Activated naive CD8-positive, alpha-beta T cell treated with anti-CD3 and anti-CD28 coated beads, Interleukin-2, amount 50 U/mL, for 24 hours (primary cell): ENCODE data around the gene STC2.

ENCODE experiments used
- ATAC-seq: fragments of 150-1000 bp; cut with Tn5 transposase; one replicate; pipeline ENCODE4 v1.10.0; 2021
- DNase-seq: peaks from one replicate; pipeline ENCODE4 v3.0.0; 2021
- H3K27ac Mint-ChIP-seq: one replicate; pipeline ENCODE4 v1.8.0; 2021; ENCODE audit warnings: mild to moderate bottlenecking, mixed read lengths
- H3K27me3 Mint-ChIP-seq: one replicate; pipeline ENCODE4 v1.8.0; 2021; ENCODE audit warnings: mixed read lengths
- H3K36me3 Mint-ChIP-seq: one replicate; pipeline ENCODE4 v1.8.0; 2021; ENCODE audit warnings: low read depth, mixed read lengths
- H3K4me1 Mint-ChIP-seq: one replicate; pipeline ENCODE4 v1.8.0; 2021; ENCODE audit warnings: mixed read lengths
- H3K4me3 Mint-ChIP-seq: one replicate; pipeline ENCODE4 v1.8.0; 2021; ENCODE audit warnings: mild to moderate bottlenecking, moderate library complexity, mixed read lengths
- H3K9me3 Mint-ChIP-seq: one replicate; pipeline ENCODE4 v1.8.0; 2021; ENCODE audit warnings: mixed read lengths

STC2 gene

DNA sequence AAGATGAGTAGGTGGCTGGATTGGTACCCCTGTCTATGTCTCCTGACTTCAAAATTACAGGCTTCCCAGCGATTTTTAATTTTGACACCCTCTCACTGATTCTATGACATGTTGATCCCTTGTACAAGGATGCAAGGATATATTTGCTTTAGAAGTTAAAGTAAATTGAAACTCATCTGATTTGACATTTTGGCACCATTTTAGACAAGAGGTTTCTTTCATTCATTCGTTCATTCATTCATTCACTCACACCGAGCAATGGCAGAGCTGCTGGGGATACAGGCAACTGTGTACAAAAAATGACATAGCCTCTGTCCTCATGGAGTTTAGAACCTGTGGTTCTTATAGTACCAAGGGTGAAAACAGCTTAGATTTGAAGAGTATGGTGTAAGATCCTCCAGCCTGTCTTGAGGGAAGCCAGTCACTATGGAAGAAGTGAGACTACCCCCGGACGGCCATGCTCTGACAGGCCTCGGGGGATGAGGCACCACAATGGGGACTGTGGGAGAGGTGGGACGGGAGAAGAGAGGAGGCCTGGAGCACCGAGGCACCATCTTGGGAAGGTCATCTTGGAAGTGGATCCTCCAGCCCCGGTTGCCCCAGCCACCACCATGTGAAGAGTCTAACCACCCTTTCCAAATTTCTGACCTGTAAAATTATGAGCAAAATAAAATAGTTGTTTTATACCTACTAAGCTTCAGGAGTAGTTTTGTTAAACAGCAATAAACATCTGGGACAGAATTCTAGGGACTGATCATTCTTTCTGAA lies 16.2 kb downstream of the STC2 start:
- ATAC-seq (no peak), DNase-seq (no peak)
- peaks cover 6% of the 10 kb centered on the region for H3K36me3 Mint-ChIP-seq
- H3K9me3 Mint-ChIP-seq, result peaks cover 12% of the 10 kb centered on the region
- H3K27me3 Mint-ChIP-seq, result peaks cover 43% of the 10 kb centered on the region
- H3K27ac Mint-ChIP-seq, result no peak overlapping the region
- H3K4me1 Mint-ChIP-seq, result no peaks in the 10 kb centered on the region
- H3K4me3 Mint-ChIP-seq, result no peak overlapping the region

DNA sequence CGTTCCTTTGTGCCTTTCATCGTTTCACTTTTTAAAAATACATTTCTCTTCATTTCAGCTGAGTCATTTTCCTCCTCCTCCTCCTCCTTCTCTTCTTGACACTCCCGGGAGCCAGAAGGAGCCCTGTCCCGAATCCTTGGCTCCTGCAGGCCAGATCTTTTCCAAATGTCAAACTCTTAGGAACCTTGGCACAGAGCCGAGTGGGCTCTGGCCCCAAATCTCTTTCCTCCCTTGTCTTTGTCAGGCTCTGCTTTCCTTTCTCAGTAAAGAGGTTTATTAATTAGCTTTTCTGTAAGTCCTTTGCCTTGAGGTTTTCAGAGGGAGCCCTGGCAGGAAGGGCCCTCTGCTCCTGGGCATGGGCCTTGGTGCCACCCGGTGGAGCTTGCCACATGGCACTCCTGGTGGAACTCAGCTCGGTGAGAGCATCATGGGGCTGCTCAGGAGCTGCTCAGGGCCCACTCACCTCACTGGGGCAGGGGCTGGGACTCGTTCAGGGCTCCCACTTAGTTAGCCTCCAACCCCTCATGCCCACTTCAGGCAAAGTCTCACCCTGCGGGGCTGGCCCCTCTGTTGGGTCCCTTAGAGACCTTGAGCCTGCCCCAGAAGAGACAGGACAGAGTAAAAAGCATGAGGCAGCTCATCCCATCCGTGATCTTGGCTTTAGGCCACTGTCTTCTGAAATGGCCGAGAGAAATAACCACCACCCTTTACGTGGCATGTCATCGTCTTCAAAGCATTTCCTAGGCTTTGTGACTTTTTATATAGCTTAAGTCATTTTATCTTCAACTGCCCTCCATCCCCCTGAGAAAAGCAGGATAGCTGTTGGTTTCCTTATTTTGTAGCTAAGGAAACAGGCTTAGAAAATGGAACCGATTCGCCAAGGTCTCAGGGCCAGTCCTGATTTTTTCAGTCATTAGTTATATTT lies 17.1 kb downstream of the STC2 start:
- peaks cover 12% of the 10 kb centered on the region for H3K9me3 Mint-ChIP-seq
- ATAC-seq, result no peak
- H3K4me3 Mint-ChIP-seq, result no peak overlapping the region
- H3K36me3 Mint-ChIP-seq, result peaks cover under 1% of the 10 kb centered on the region
- no peak for DNase-seq
- no peak overlapping the region for H3K27ac Mint-ChIP-seq
- H3K4me1 Mint-ChIP-seq, result no peaks in the 10 kb centered on the region
- H3K27me3 Mint-ChIP-seq, result peaks cover 39% of the 10 kb centered on the region

DNA sequence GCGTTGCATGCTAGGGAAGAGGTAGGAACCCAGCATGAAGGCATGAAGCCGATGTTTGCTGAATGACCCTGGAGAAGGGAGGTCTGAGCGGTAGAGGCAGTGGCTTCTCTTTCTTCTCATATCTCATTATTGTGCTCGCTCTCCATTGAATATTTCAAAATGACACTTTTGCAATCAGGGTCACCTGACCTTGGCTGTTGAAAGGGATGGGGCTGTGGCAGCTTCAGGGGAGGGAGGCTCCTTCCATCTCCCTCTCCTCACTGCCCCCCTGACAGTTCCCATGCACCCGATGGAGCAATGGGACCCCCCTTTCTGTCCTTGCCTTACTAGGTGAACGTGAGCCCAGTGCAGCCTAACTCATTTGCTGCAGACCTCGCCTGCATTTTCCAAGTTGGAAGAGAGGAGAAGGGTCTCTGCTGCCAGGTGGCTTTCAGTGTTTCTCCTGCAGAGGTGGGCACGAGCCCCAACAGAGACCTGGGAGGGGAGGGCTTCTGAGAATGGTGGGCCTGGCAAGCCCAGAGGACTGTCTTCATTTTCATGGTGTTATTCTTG lies 17.9 kb downstream of the STC2 start:
- H3K9me3 Mint-ChIP-seq, result peaks cover 12% of the 10 kb centered on the region
- no peaks in the 10 kb centered on the region for H3K4me1 Mint-ChIP-seq
- peaks cover 39% of the 10 kb centered on the region for H3K27me3 Mint-ChIP-seq
- no peak overlapping the region for H3K4me3 Mint-ChIP-seq
- no peak for DNase-seq
- H3K36me3 Mint-ChIP-seq, result no peaks in the 10 kb centered on the region
- ATAC-seq, result no peak
- no peak overlapping the region for H3K27ac Mint-ChIP-seq

DNA sequence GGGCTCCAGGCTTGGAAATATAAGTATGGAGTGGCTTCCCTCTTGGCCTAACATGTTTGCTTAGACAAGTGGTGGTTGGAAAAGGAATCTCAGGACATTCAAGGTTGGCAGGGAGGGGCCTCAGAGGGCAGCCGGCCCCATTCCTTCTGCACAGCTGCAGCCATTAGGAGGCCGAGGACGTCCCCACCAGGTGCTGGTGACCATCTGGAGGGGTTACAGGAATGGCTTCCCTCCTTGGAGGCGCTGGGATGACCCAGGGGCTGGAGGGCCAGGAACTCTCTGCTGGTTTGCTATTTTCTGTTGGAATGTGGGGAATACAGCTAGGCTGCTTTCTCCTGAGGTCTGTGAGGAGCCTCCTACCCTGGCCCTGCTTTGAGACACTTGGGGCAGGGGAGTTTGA lies 18.5 kb downstream of the STC2 start:
- ATAC-seq, result no peak
- peaks cover 36% of the 10 kb centered on the region for H3K27me3 Mint-ChIP-seq
- no peak overlapping the region for H3K4me3 Mint-ChIP-seq
- no peak for DNase-seq
- no peak overlapping the region for H3K27ac Mint-ChIP-seq
- H3K9me3 Mint-ChIP-seq, result peaks cover 12% of the 10 kb centered on the region
- H3K36me3 Mint-ChIP-seq, result no peaks in the 10 kb centered on the region
- H3K4me1 Mint-ChIP-seq, result no peaks in the 10 kb centered on the region

- H3K4me1 Mint-ChIP-seq, result no peaks in the 10 kb centered on the region
- H3K4me3 Mint-ChIP-seq, result no peak overlapping the region
- ATAC-seq (no peak), DNase-seq (no peak)
- H3K9me3 Mint-ChIP-seq, result peaks cover 12% of the 10 kb centered on the region
- peaks cover 43% of the 10 kb centered on the region for H3K27me3 Mint-ChIP-seq
- H3K27ac Mint-ChIP-seq, result no peak overlapping the region
- no peaks in the 10 kb centered on the region for H3K36me3 Mint-ChIP-seq
These were observed 20.0 kb downstream of the STC2 start for GRCh38 chr5:173308226-173308625.

DNA sequence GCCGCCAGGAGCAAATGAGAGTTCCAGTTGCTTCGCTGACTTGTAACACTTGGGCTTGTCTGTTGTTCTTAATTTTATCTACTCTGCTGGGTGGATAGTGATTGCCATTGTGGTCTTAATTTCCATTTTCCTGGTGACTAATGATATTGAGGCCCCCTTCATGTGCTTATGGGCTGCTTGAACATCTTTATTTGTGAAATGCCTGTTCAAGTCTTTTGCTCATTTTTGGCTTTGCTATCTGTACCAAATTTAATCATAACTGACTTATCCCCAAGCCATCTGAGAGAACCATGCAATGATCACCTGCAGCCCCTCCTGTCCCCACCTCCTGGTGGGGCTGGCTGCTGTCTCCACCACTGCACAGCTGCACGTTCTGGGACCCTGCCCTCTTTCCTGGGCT lies 20.5 kb downstream of the STC2 start:
- ATAC-seq (no peak), DNase-seq (no peak)
- no peak overlapping the region for H3K27ac Mint-ChIP-seq
- peaks cover 12% of the 10 kb centered on the region for H3K9me3 Mint-ChIP-seq
- peaks cover 44% of the 10 kb centered on the region for H3K27me3 Mint-ChIP-seq
- H3K4me1 Mint-ChIP-seq, result no peaks in the 10 kb centered on the region
- H3K4me3 Mint-ChIP-seq, result no peak overlapping the region
- H3K36me3 Mint-ChIP-seq, result no peaks in the 10 kb centered on the region

- ATAC-seq (no peak), DNase-seq (no peak)
- Mint-ChIP-seq H3K36me3 (no peaks in the 10 kb centered on the region), H3K9me3 (peaks cover 12% of the 10 kb centered on the region), H3K4me3 (no peak overlapping the region), H3K4me1 (no peaks in the 10 kb centered on the region), H3K27me3 (peaks cover 38% of the 10 kb centered on the region), H3K27ac (no peak overlapping the region)
These were observed 21.5 kb downstream of the STC2 start for GRCh38 chr5:173306695-173307094.

DNA sequence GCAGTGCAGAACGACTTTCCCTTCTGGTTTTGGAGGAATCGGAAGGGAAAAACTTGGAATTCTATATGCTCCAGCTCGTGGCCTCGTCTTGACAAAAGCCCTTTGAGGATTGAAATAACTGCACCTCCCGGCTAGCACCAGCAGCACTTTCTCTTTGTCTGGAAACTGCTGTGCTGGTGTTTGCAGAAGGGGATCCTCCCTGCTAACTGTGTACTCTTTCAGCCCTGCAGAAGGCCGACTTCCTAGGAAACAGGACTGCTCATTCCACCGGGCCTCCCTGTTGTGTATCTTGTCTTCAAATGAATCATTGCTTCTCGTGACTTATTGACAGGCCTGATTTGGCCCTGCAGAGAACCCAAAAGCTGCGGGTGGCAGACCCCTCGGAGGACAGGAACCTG lies 23.6 kb downstream of the STC2 start:
- no peaks in the 10 kb centered on the region for H3K36me3 Mint-ChIP-seq
- no peak for ATAC-seq
- H3K9me3 Mint-ChIP-seq, result peaks cover 12% of the 10 kb centered on the region
- no peaks in the 10 kb centered on the region for H3K4me1 Mint-ChIP-seq
- H3K27ac Mint-ChIP-seq, result no peak overlapping the region
- no peak overlapping the region for H3K4me3 Mint-ChIP-seq
- peaks cover 33% of the 10 kb centered on the region for H3K27me3 Mint-ChIP-seq
- no peak for DNase-seq

GRCh38 chr5:173303878-173304590 lies 24.2 kb downstream of the STC2 start:
- ATAC-seq (no peak), DNase-seq (no peak)
- Mint-ChIP-seq H3K36me3 (no peaks in the 10 kb centered on the region), H3K27ac (no peak overlapping the region), H3K4me1 (no peaks in the 10 kb centered on the region), H3K4me3 (no peak overlapping the region), H3K27me3 (peaks cover 30% of the 10 kb centered on the region), H3K9me3 (peaks cover 12% of the 10 kb centered on the region)

- no peak overlapping the region for H3K4me3 Mint-ChIP-seq
- H3K36me3 Mint-ChIP-seq, result no peaks in the 10 kb centered on the region
- peaks cover 25% of the 10 kb centered on the region for H3K27me3 Mint-ChIP-seq
- no peak overlapping the region for H3K27ac Mint-ChIP-seq
- peaks cover 2% of the 10 kb centered on the region for H3K9me3 Mint-ChIP-seq
- no peak for ATAC-seq
- DNase-seq, result no peak
- H3K4me1 Mint-ChIP-seq, result no peaks in the 10 kb centered on the region
These were observed 25.6 kb downstream of the STC2 start for GRCh38 chr5:173302546-173303155.

DNA sequence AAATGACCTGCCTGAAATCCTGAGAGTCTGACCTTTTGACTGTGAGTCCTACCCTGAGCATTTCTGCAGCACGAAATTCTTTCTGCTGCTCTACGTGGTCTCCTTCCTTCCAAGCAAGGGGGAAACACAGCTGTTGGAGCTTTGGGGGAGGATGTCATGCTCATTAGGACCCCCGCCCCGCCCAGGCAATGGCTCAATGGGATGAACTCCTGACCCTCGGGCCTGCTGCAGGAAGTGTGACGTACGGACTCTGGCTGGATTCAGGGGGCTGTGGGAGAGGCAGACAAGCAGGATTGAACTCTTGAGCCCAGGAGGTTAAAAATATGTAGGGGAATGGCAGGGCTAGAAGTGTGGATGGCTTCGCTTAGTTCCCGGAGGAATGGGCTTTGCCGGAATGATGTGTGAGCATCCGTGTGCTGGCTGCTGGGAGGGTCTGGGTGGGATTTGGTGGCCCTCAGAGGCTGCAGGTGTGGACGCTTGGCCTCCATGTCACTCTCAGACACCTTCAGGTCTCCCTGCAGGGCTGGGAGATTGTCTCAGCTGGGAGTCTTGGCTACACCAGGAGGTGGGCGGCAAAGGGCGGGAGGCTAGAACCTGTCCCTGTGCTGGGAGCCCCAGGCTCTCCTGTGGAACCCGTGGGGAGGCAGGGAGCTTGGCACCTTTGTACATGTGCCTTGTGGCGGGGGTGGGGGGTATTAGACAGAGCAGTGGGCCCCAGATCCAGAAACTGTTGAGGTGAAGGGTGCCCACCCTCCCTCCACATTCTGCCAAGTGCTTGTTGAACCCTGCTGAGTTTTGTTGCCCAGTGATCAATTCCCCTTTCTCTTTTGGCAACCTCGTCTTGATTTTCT lies 26.3 kb downstream of the STC2 start:
- no peak overlapping the region for H3K27ac Mint-ChIP-seq
- no peaks in the 10 kb centered on the region for H3K4me1 Mint-ChIP-seq
- no peak overlapping the region for H3K4me3 Mint-ChIP-seq
- no peaks in the 10 kb centered on the region for H3K9me3 Mint-ChIP-seq
- no peaks in the 10 kb centered on the region for H3K36me3 Mint-ChIP-seq
- no peak for ATAC-seq
- DNase-seq, result no peak
- peaks cover 28% of the 10 kb centered on the region for H3K27me3 Mint-ChIP-seq

DNA sequence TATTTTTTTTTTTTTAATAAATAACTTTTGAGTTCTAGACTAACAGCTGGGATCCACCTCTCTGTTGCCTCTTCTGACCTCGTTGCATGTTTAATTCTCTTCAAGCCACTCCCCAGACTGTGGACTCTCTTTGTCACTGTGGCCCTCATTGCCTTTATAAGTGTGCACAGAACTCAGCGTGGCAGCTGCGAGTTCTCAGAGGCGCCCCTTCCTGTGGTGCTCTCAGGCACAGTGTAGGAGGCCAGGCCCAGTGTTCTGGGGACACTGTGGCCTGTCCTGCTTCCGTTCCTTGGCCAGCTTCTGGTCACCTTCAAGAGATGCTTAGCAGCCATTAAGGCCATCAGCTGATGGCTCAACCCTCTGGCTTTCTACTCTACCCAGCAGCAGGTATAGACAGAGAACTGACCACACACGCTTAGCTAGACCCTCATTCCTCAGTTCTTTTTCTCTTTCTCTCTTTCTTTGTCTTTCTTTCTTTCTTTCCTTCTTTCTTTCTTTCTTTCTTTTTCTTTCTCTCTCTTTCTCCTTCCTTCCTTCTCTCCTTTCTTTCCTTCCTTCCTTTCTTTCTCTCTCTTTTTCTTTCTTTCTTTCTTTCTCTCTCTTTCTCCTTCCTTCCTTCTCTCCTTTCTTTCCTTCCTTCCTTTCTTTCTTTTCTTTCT lies 27.7 kb downstream of the STC2 start:
- ATAC-seq (no peak), DNase-seq (no peak)
- no peak overlapping the region for H3K27ac Mint-ChIP-seq
- no peaks in the 10 kb centered on the region for H3K36me3 Mint-ChIP-seq
- no peak overlapping the region for H3K4me3 Mint-ChIP-seq
- no peaks in the 10 kb centered on the region for H3K4me1 Mint-ChIP-seq
- no peaks in the 10 kb centered on the region for H3K9me3 Mint-ChIP-seq
- peaks cover 26% of the 10 kb centered on the region for H3K27me3 Mint-ChIP-seq

GRCh38 chr5:173299820-173300219 lies 28.4 kb downstream of the STC2 start:
- Mint-ChIP-seq H3K27ac (no peak overlapping the region), H3K4me1 (no peaks in the 10 kb centered on the region), H3K36me3 (no peaks in the 10 kb centered on the region), H3K27me3 (peaks cover 28% of the 10 kb centered on the region), H3K4me3 (no peak overlapping the region), H3K9me3 (no peaks in the 10 kb centered on the region)
- DNase-seq, result no peak
- ATAC-seq, result no peak
